ENCODE data around the gene TXNRD2.
"Not testable (repeated sequence)": the region's sequence is repeated elsewhere in the genome, so short reads cannot be mapped to it uniquely, and the experiment has no call there.

- TF ChIP-seq, protein P1, sequence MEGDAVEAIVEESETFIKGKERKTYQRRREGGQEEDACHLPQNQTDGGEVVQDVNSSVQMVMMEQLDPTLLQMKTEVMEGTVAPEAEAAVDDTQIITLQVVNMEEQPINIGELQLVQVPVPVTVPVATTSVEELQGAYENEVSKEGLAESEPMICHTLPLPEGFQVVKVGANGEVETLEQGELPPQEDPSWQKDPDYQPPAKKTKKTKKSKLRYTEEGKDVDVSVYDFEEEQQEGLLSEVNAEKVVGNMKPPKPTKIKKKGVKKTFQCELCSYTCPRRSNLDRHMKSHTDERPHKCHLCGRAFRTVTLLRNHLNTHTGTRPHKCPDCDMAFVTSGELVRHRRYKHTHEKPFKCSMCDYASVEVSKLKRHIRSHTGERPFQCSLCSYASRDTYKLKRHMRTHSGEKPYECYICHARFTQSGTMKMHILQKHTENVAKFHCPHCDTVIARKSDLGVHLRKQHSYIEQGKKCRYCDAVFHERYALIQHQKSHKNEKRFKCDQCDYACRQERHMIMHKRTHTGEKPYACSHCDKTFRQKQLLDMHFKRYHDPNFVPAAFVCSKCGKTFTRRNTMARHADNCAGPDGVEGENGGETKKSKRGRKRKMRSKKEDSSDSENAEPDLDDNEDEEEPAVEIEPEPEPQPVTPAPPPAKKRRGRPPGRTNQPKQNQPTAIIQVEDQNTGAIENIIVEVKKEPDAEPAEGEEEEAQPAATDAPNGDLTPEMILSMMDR (conservative IDR thresholded peaks at IDR 0.05; ENCODE audit: low read depth, low read length): not testable (repeated sequence)
- not testable (repeated sequence) for TF ChIP-seq BHLHE40 (IDR thresholded peaks at IDR 0.05; ENCODE audit: low read depth, low read length); RAD21 (IDR thresholded peaks at IDR 0.05; ENCODE audit: low read length); MAFK (IDR thresholded peaks at IDR 0.05; ENCODE audit: low read depth, low read length); POLR2A (IDR thresholded peaks at IDR 0.05; ENCODE audit: low read depth, low read length); USF2 (IDR thresholded peaks at IDR 0.05; ENCODE audit: low read depth, low read length); FOS (IDR thresholded peaks at IDR 0.05; ENCODE audit: low read depth, low read length); CEBPB (IDR thresholded peaks at IDR 0.05; ENCODE audit: low read depth, low read length); NFE2L2 (IDR thresholded peaks at IDR 0.05; ENCODE audit: low read depth, low read length); CHD1 (IDR thresholded peaks at IDR 0.05; ENCODE audit: low read depth, low read length)
Measured at GRCh38 chr22:19906864-19907263, 34.8 kb downstream of the TXNRD2 start.

All from IMR-90 (cell line).